HG03521 (cell line): Measurements from ENCODE around the gene PRMT9.

ENCODE experiments used
- ATAC-seq: cut with Tn5 transposase; IDR thresholded peaks from one replicate; pipeline ENCODE4 v1.9.1; 2021; ENCODE audit warnings: mild to moderate bottlenecking, moderate library complexity; ENCODE audit not compliant: unreplicated experiment

Gene PRMT9

DNA sequence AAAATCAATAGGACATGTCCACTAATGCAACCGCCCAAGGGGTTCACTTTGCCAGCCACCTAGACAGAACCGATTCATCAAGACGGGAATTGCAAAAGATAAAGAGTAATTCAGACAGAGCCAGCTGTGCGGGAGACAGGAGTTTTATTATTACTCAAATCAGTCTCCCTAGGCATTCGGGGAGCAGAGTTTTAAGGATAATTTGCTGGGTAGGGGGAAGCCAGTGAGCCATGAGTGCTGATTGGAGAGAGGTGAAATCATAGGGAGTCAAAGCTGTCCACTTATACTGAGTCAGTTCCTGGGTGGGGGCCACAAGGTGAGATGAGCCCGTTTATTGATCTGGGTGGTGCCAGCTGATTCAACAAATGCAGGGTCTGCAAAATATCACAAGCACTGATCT lies 58.2 kb downstream of the PRMT9 start:
- ATAC-seq = no peak

- no peak for ATAC-seq
Observed at GRCh38 chr4:147620315-147620714, 63.6 kb downstream of the PRMT9 start.

- ATAC-seq = no peak
Observed at GRCh38 chr4:147617841-147618691, 65.9 kb downstream of the PRMT9 start.

DNA sequence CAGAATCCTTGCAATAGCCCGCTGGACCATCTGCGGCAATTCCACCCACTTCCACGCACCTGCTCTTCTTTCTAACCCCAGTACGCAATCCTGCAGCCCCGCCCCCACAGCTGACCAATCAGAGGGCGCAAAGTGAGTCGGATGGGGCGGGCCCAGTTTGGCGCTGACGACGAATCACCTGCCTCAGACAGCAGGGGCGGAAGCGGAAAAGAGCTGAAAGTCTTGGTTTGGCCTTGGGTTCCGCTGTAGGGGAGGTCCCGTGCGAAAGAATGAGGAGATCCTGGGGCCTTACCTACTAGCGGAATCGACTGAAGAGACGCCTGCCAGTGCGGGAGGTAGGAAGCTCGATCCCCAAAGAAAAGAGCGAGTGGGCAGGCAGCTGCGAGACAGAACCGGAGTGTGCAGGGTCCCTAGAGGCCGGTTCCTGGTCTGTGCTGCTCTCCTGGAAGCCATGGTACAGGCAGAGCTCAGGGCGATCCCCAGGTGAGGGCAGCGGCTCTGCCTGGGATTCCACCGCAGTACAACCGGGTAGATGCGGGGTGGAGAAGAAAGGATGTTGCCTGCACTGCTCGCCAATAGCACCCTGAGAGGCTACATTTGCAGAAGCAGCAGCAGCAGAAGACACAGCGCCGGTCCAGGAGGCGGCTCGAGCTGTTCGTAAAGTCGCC lies 66.7 kb downstream of the PRMT9 start, which contains the start of gene TMEM184C:
TSS of gene TMEM184C (plus strand) at position 225 of the 668 bp plus-strand sequence. CDS start 560 bp downstream, outside the sequence.
- peak; percentile 99 for ATAC-seq

- peak; percentile 3 for ATAC-seq
Observed at GRCh38 chr4:147616849-147617172, 67.2 kb downstream of the PRMT9 start.

DNA sequence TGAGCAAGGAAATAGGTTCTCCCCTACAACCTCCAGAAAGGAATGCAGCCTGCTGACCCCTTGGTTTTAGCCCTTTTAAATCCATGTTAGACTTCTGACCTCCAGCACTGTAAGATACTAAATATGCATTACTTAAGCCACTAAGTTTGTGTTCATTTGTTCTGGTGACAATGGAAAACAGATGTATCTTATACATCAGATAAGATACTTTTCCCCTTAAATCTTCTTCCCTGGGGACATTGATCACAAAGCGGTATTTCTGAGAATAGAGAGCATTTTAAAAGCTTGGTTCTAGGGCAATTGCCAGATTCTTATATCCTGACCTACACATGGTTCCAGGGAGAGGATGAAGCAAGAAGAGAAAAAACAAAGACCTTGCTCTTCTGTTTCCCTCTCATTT lies 73.3 kb downstream of the PRMT9 start:
- no peak for ATAC-seq

- ATAC-seq = no peak
Observed at GRCh38 chr4:147607471-147607870, 76.5 kb downstream of the PRMT9 start.

DNA sequence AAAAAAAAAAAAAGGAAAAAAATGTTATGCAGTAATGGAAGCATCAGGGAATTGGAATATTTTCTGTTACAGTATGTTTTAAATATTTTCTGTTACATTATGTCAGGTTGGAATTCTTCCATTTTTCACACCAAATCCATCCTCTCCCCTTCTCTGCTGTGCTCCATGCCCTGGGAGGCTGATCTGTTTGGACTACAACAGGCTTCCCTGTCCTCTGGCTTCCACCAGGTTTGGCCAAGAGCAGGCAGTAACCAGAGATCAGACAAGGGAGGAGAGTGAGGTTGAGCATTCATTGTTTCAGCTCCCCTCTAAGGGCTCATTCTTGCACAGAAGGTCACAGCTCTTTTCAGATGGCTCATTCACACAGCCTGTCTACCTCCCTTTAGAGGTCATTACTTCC lies 78.5 kb downstream of the PRMT9 start:
- no peak for ATAC-seq

- ATAC-seq = no peak
Observed at GRCh38 chr4:147599769-147600168, 84.2 kb downstream of the PRMT9 start.

DNA sequence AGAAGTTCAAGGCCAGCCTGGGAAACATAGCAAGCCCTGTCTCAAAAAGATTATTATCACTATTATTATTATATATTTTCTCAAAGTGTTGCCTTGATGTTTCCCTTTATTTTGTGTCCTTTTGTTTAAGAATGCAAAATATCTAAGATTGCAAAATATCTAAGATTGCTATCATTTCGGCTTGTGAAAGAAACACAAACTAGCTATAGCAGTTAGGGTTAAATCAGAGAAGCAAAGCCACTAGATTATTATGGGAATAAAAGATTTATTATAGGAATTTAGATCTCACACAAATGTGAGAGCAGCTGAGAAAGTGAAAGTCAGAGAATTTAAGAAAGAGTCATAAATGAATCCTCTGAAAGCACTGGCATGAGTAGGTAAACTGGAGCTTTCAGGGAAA lies 84.8 kb downstream of the PRMT9 start:
- ATAC-seq = no peak

DNA sequence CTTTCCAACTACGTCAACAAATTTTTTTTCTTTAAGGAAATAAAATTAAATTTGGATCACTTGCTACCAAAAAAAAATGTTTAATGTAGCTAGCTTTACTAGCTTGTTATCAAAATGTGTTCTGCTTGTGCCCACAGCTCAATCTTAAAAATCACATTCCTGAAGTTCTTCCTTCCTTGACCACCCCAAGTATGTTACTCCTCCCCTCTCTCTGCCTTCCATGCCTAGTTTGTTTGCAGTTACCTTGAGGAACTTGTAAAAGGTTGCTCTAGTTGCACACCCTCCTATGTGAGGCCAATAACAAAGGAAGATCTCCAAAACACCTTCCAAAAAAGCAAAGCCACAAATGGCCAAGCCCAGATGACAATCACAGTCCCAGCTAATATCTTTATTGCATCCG lies 86.4 kb downstream of the PRMT9 start:
- no peak for ATAC-seq

DNA sequence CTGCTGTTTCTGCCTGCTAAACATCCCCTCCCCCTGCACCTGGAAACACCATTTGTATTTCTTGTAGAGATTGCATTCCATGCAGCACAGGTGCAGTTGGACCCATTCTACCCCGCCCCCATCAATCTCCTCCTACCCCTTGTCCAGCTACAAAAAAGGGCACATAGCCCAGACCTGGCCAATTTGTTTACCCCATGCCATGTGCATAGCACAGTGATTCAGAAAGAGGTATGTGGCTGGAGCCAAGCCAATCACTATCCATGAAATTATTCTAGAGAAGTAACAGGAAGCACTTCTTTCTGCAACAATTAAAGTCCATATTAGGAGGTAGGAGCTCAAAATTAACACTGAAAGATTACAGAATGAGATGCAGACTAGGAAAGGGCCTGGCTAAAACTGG lies 87.0 kb downstream of the PRMT9 start:
- ATAC-seq = no peak

DNA sequence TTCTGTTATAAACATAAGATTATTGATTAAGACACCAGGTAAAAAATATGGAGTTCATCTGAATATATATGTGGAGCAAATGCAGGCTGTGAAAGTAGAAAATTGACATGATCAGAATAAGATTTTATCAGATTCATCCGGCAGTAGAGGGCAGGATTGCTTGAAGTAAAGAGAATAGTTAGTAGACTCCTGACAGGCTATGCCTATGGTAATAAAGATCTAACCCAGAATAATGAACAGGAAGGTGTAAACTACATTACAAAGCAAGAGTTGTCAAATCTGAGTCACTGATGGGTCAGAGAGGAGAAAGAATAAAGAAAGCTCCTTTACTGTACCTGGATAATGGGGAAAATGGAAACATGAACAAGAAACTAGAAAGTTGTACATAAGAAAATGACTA lies 87.6 kb downstream of the PRMT9 start:
- no peak for ATAC-seq

DNA sequence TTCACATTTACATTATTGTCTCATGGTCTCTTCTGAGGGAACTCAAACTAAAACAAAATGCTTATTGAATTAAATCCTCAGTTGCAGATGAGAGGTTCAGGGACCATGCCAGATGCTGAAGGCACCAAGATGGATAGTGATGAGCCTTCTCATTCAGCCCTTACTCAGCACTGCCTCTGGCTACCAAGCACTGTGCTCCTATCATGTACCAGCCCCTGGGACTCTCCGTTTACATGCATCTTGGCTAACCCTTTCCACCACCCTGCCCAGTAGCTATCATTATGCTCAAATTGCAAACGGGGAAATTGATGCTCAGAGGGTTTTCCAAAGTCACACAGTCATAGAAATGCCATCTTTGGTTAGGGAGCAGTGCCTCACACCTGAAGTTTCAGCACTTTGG lies 89.4 kb downstream of the PRMT9 start:
- ATAC-seq = no peak

GRCh38 chr4:147594107-147594506 lies 89.9 kb downstream of the PRMT9 start:
- no peak for ATAC-seq

- no peak for ATAC-seq
Observed at GRCh38 chr4:147591106-147591505, 92.9 kb downstream of the PRMT9 start.

GRCh38 chr4:147590249-147590920 lies 93.6 kb downstream of the PRMT9 start:
- no peak for ATAC-seq

DNA sequence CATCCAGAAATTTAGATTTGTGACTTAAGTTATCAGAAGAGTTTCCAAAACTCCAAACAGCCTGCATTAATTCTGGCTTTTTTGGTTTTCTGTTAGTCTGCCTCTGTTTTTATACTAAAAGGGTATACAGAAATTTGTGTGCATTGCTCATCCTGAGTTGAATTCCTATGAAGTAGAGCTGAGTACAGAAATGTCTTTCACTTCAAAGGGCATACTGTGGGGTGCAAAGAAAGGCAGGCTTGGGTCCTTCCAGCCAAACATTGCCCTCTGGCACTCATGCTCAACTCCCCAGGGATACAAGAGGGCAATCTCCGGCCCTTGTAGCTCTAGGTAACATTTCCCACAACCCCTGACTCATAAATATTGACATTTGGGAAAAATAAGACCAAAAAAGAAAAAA lies 94.4 kb downstream of the PRMT9 start:
- no peak for ATAC-seq
